IMR-90 (cell line): ENCODE results near the gene PDGFA. TPM values are rescaled to one million over a fixed set of nuclear protein-coding genes. Genes with fewer than 3 reads are reported as not detected.

ENCODE experiments used
- ATAC-seq: fragments of 200-7000 bp; cut with Tn5 transposase; 2 replicates; pipeline ENCODE4 v1.9.1; 2020; ENCODE audit warnings: low read depth, mild to moderate bottlenecking, moderate library complexity
- BruUV-seq: library from RNA; stranded (reverse); fragments of 400-500 nt; replicated peaks from 2 replicates; lab custom pipeline; 2021; lab: Mats Ljungman, UMichigan
- CTCF ChIA-PET: fragments of 300-600 bp; formaldehyde crosslinking; extraction: SDS; loops from one replicate; lab custom pipeline; 2021; ENCODE audit warnings: antibody characterized with exemption; lab: Yijun Ruan, JAX
- POLR2A ChIA-PET: fragments of 300-600 bp; sonication (Branson Sonifier 250); formaldehyde crosslinking; loops from one replicate; lab custom pipeline; 2022; ENCODE audit warnings: antibody characterized with exemption; ENCODE audit not compliant: unreplicated experiment; lab: Charles Lee
- DNase-seq: peaks from one replicate; pipeline ENCODE4 v3.0.0; 2013
- H2AFZ ChIP-seq: replicated peaks from 2 replicates; pipeline ENCODE3; 2013; ENCODE audit warnings: low read length, mild to moderate bottlenecking; ENCODE audit not compliant: poor library complexity
- H2AK5ac ChIP-seq: 2 replicates; pipeline ENCODE4 v1.6.1; 2013; ENCODE audit warnings: low read depth, low read length, inconsistent platforms
- H2AK9ac ChIP-seq: replicated peaks from 2 replicates; pipeline ENCODE3; 2013; ENCODE audit warnings: mild to moderate bottlenecking, low read depth, low read length, moderate library complexity; ENCODE audit not compliant: poor library complexity
- H2BK120ac ChIP-seq: 2 replicates; pipeline ENCODE4 v1.6.1; 2013; ENCODE audit warnings: low read depth, low read length, inconsistent platforms
- H2BK15ac ChIP-seq: 3 replicates; pipeline ENCODE4 v1.6.1; 2013; ENCODE audit warnings: low read depth, low read length, inconsistent platforms
- H2BK20ac ChIP-seq: 2 replicates; pipeline ENCODE4 v1.6.1; 2013; ENCODE audit warnings: low read depth, mild to moderate bottlenecking, inconsistent platforms, low read length, moderate library complexity
- H2BK5ac ChIP-seq: 2 replicates; pipeline ENCODE4 v1.6.1; 2013; ENCODE audit warnings: mild to moderate bottlenecking, low read depth, low read length, inconsistent platforms; ENCODE audit not compliant: poor library complexity, severe bottlenecking
- H3K14ac ChIP-seq: replicated peaks from 2 replicates; pipeline ENCODE4 v1.6.1; 2013; ENCODE audit warnings: low read depth, low read length, inconsistent platforms
- H3K18ac ChIP-seq: 2 replicates; pipeline ENCODE4 v1.6.1; 2013; ENCODE audit warnings: low read depth, low read length, control low read depth
- H3K23ac ChIP-seq: 2 replicates; pipeline ENCODE4 v1.6.1; 2013; ENCODE audit warnings: low read depth, low read length, inconsistent platforms
- H3K27ac ChIP-seq: 2 replicates; pipeline ENCODE4 v1.5.1; 2013; ENCODE audit warnings: mild to moderate bottlenecking, control low read depth, low read length; ENCODE audit not compliant: insufficient read depth
- H3K27me3 ChIP-seq: 2 replicates; pipeline ENCODE4 v1.6.1; 2013; ENCODE audit warnings: low read length; ENCODE audit not compliant: control insufficient read depth, insufficient read depth
- H3K36me3 ChIP-seq: 2 replicates; pipeline ENCODE4 v1.6.1; 2013; ENCODE audit warnings: low read length, mixed read lengths; ENCODE audit not compliant: control insufficient read depth, insufficient read depth
- H3K4ac ChIP-seq: 2 replicates; pipeline ENCODE4 v1.6.1; 2013; ENCODE audit warnings: low read depth, low read length, inconsistent platforms
- H3K4me1 ChIP-seq: 2 replicates; pipeline ENCODE4 v1.6.1; 2013; ENCODE audit warnings: low read length, mixed read lengths; ENCODE audit not compliant: control insufficient read depth, insufficient read depth
- H3K4me2 ChIP-seq: 2 replicates; pipeline ENCODE4 v1.6.1; 2013; ENCODE audit warnings: low read depth, mild to moderate bottlenecking, control low read depth, low read length, moderate library complexity
- H3K4me3 ChIP-seq: 2 replicates; pipeline ENCODE4 v1.5.1; 2013; ENCODE audit warnings: low read depth, mild to moderate bottlenecking, control low read depth, low read length, moderate library complexity; ENCODE audit not compliant: insufficient read depth
- H3K56ac ChIP-seq: 2 replicates; pipeline ENCODE4 v1.6.1; 2013; ENCODE audit warnings: low read length, inconsistent platforms; ENCODE audit not compliant: insufficient read depth; ENCODE audit errors: extremely low read depth
- H3K79me1 ChIP-seq, 2 experiments: 2 replicates each; pipeline ENCODE4 v1.6.1; 2013; ENCODE audit warnings: low read length in 2 of 2, inconsistent platforms in 1 of 2, low read depth in 1 of 2
- H3K9ac ChIP-seq: 2 replicates; pipeline ENCODE4 v1.6.1; 2013; ENCODE audit warnings: low read depth, low read length, control low read depth
- H3K9me1 ChIP-seq: 2 replicates; pipeline ENCODE4 v1.6.1; 2013; ENCODE audit warnings: low read length, inconsistent platforms; ENCODE audit not compliant: insufficient read depth
- H3K9me3 ChIP-seq: 2 replicates; pipeline ENCODE4 v1.6.1; 2013; ENCODE audit warnings: low read length; ENCODE audit not compliant: control insufficient read depth, insufficient read depth
- H4K20me1 ChIP-seq: 2 replicates; pipeline ENCODE4 v1.6.1; 2013; ENCODE audit warnings: low read length, inconsistent platforms; ENCODE audit not compliant: insufficient read depth
- H4K5ac ChIP-seq: 2 replicates; pipeline ENCODE4 v1.6.1; 2013; ENCODE audit warnings: mild to moderate bottlenecking, low read depth, low read length, control low read depth
- H4K8ac ChIP-seq, 2 experiments: 2 replicates each; pipeline ENCODE4 v1.6.1; 2013; ENCODE audit warnings: low read depth in 2 of 2, low read length in 2 of 2, control low read depth in 1 of 2, inconsistent platforms in 1 of 2
- H4K91ac ChIP-seq: 2 replicates; pipeline ENCODE4 v1.6.1; 2013; ENCODE audit warnings: low read depth, low read length, inconsistent platforms; ENCODE audit not compliant: insufficient read depth
- BHLHE40 ChIP-seq: fragments of 150-350 bp; IDR thresholded peaks from 2 replicates; pipeline ENCODE4 v1.6.1; 2016; ENCODE audit warnings: mild to moderate bottlenecking, low read depth, low read length
- CHD1 ChIP-seq: IDR thresholded peaks from 2 replicates; pipeline ENCODE4 v1.6.1; 2012; ENCODE audit warnings: low read depth, low read length, improper control_type of control experiment
- FOS ChIP-seq: fragments of 150-350 bp; IDR thresholded peaks from 2 replicates; pipeline ENCODE4 v1.6.1; 2016; ENCODE audit warnings: low read depth, low read length
- MAFK ChIP-seq: IDR thresholded peaks from 2 replicates; pipeline ENCODE4 v1.6.1; 2012; ENCODE audit warnings: low read depth, low read length, improper control_type of control experiment
- MXI1 ChIP-seq: IDR thresholded peaks from 2 replicates; pipeline ENCODE4 v1.6.1; 2012; ENCODE audit warnings: low read depth, mild to moderate bottlenecking, low read length, moderate library complexity, borderline replicate concordance
- NFE2L2 ChIP-seq: fragments of 150-350 bp; IDR thresholded peaks from 2 replicates; pipeline ENCODE4 v1.6.1; 2016; ENCODE audit warnings: low read depth, mild to moderate bottlenecking, low read length
- RAD21 ChIP-seq: IDR thresholded peaks from 2 replicates; pipeline ENCODE4 v1.6.1; 2012; ENCODE audit warnings: low read length, improper control_type of control experiment
- RCOR1 ChIP-seq: IDR thresholded peaks from 2 replicates; pipeline ENCODE4 v1.6.1; 2012; ENCODE audit warnings: mild to moderate bottlenecking, low read length, improper control_type of control experiment; ENCODE audit not compliant: insufficient replicate concordance
- RFX5 ChIP-seq: IDR thresholded peaks from 2 replicates; pipeline ENCODE4 v1.8.0; 2012; ENCODE audit warnings: low read depth, mild to moderate bottlenecking, low read length, moderate library complexity
- WGBS, 2 experiments: methylation state at CpG; one replicate each; pipeline versions ENCODE4 v1.1.5 to v1.1.7; 2013; ENCODE audit warnings: missing lambda C conversion rate in 2 of 2; ENCODE audit not compliant: insufficient read length in 1 of 2; ENCODE audit errors: extremely low coverage in 2 of 2; 5-methylcytosine and 5-hydroxymethylcytosine counted together
- dilution Hi-C: fragments of 300-500 bp; cut with HindIII; formaldehyde crosslinking; loops from one replicate; pipeline ENCODE4 v1.14.3; 2018; ENCODE audit warnings: low sequenced_read_pairs; ENCODE audit not compliant: unreplicated experiment
- in situ Hi-C: fragments of 300-500 bp; cut with MboI; formaldehyde crosslinking; loops from 3 replicates; pipeline ENCODE4 v1.14.3; 2019; ENCODE audit warnings: low sequenced_read_pairs, inconsistent platforms, mixed read lengths
- intact Hi-C: fragments of 100-400 bp; cut with micrococcal nuclease; formaldehyde crosslinking; loops from 2 replicates; pipeline ENCODE4 v1.10.0; 2022
- polyA plus RNA-seq, 3 experiments: library from polyadenylated mRNA; depleted of rRNA; stranded (reverse); fragments of >200 nt; gene quantifications; 2 replicates each; pipeline ENCODE4 v1.2.3, GENCODE V29; 2012; ENCODE audit warnings: low replicate concordance in 1 of 3
- total RNA-seq: library from RNA; depleted of rRNA; stranded (reverse); fragments of >200 nt; gene quantifications from 2 replicates; pipeline ENCODE4 v1.2.3, GENCODE V29; 2012
- TF ChIP-seq, protein P1 (sequence below): conservative IDR thresholded peaks from 2 replicates; pipeline ENCODE4 v1.5.1; 2012; ENCODE audit warnings: mild to moderate bottlenecking, low read depth, low read length, improper control_type of control experiment
- TF ChIP-seq, protein P2 (sequence below): fragments of 150-350 bp; IDR thresholded peaks from 2 replicates; pipeline ENCODE4 v1.6.1; 2016; ENCODE audit warnings: low read depth, mild to moderate bottlenecking, low read length, moderate library complexity, borderline replicate concordance

PDGFA gene
- total and polyA plus RNA-seq, 2 of the 4 experiments (the other 2 are of a cell fraction) = 3.3 to 3.8 TPM

DNA sequence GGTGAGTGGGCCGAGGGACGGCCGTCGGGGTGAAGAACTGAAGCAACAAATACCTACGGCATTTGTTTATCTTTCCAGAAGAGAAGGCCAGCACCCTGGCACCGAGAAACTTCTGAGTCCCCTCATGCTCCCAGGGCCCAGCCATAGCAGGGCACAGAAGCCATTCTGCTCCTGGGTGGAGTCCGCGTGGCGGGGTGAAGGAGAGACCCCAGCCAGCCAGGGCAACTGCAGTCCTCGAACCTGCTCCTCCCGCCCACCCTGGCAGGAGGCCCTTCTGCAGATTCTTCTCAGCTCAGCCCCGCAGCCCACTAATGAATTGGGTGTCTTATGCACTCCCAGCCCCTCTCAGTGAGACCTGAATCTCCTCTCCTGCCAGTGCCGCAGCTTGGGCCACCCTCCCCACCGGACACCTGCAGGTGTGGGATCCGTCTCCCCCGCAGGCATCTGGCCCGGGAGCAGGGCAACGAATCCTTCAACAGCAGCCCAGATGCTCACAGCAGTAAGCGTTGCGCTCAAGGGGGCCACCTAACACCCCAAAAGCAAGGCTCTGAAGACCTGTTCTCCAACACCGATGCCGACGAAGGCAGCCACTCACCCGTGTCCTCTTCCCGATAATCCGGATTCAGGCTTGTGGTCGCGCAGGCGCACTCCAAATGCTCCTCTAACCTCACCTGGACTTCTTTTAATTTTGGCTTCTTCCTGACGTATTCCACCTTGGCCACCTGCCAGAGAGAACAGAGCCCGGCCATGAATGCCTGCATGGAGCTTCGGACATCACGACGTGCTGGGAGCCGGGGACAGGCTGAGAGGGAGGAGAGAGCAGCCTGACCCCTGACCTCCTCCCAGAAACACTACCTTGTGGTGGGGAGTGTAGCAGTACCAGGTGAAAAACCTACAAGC, 18.9 kb downstream of the PDGFA start:
- H3K36me3 ChIP-seq = peaks cover 7% of the 10 kb centered on the region
- H3K23ac ChIP-seq = no peak overlapping the region
- H3K14ac ChIP-seq = no peak overlapping the region
- H4K8ac ChIP-seq = no peak overlapping the region
- no peaks in the 10 kb centered on the region for H3K4me1 ChIP-seq
- H3K9ac ChIP-seq = no peak overlapping the region
- H2BK5ac ChIP-seq = no peak overlapping the region
- H3K27ac ChIP-seq = no peak overlapping the region
- no peak overlapping the region for H2AK5ac ChIP-seq
- H2AFZ ChIP-seq = no peak overlapping the region
- no peak overlapping the region for H3K4ac ChIP-seq
- no peak overlapping the region for H3K4me2 ChIP-seq
- in situ Hi-C loops = no loop called here
- H3K9me1 ChIP-seq = no peaks in the 10 kb centered on the region
- ChIA-PET POLR2A (no interaction called here), CTCF (no interaction called here)
- no peak overlapping the region for H3K4me3 ChIP-seq
- intact Hi-C loops = no loop called here
- no peak overlapping the region for H4K91ac ChIP-seq
- no peaks in the 10 kb centered on the region; the same call in 1 of the 2 replicates for H3K9me3 ChIP-seq
- no peak overlapping the region for H2AK9ac ChIP-seq
- H2BK15ac ChIP-seq = no peak overlapping the region
- H2BK120ac ChIP-seq = no peak overlapping the region
- H4K20me1 ChIP-seq = no peaks in the 10 kb centered on the region; the same call in 1 of the 2 replicates
- no peak overlapping the region for H4K5ac ChIP-seq
- H2BK20ac ChIP-seq = no peak overlapping the region
- DNase-seq (no peak), ATAC-seq (no peak)
- H3K18ac ChIP-seq = no peak overlapping the region
- H3K79me1 ChIP-seq = no peaks in the 10 kb centered on the region; a peak in 1 of 4 replicates
- TF ChIP-seq RAD21 (no peak), RFX5 (no peak), RCOR1 (no peak), NFE2L2 (no peak), FOS (no peak), CHD1 (no peak), MAFK (no peak), MXI1 (no peak), BHLHE40 (no peak)
- TF ChIP-seq, protein P1, sequence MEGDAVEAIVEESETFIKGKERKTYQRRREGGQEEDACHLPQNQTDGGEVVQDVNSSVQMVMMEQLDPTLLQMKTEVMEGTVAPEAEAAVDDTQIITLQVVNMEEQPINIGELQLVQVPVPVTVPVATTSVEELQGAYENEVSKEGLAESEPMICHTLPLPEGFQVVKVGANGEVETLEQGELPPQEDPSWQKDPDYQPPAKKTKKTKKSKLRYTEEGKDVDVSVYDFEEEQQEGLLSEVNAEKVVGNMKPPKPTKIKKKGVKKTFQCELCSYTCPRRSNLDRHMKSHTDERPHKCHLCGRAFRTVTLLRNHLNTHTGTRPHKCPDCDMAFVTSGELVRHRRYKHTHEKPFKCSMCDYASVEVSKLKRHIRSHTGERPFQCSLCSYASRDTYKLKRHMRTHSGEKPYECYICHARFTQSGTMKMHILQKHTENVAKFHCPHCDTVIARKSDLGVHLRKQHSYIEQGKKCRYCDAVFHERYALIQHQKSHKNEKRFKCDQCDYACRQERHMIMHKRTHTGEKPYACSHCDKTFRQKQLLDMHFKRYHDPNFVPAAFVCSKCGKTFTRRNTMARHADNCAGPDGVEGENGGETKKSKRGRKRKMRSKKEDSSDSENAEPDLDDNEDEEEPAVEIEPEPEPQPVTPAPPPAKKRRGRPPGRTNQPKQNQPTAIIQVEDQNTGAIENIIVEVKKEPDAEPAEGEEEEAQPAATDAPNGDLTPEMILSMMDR = no peak
- TF ChIP-seq, protein P2, sequence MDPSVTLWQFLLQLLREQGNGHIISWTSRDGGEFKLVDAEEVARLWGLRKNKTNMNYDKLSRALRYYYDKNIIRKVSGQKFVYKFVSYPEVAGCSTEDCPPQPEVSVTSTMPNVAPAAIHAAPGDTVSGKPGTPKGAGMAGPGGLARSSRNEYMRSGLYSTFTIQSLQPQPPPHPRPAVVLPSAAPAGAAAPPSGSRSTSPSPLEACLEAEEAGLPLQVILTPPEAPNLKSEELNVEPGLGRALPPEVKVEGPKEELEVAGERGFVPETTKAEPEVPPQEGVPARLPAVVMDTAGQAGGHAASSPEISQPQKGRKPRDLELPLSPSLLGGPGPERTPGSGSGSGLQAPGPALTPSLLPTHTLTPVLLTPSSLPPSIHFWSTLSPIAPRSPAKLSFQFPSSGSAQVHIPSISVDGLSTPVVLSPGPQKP = no peak
- no peak overlapping the region for H3K56ac ChIP-seq
- H3K27me3 ChIP-seq = no peaks in the 10 kb centered on the region
- BruUV-seq = no TSS peak
- WGBS, 2 experiments = 89% methylated on average over 27 of the region's 35 CpGs; no CpG with 5 or more reads in 1 of the 2 experiments
- dilution Hi-C loops = no loop called here
